Gastrocnemius medialis (tissue), 4 donors: ENCODE measurements around the gene ZFHX3. TPM values are rescaled to one million over a fixed set of nuclear protein-coding genes. Genes with fewer than 3 reads are reported as not detected.

Source experiments
- ATAC-seq, 2 donors: fragments of 150-250 bp; one replicate each; pipeline ENCODE4 v1.9.1; 2016
- DNase-seq, 2 donors: peaks; one replicate each; pipeline ENCODE4 v3.0.0-alpha.2; 2019
- H3K27ac ChIP-seq, 4 donors: fragments of 200-600 bp; sonication (generic); 1 replicate in 1 of 4; 2 replicates in 3 of 4; pipeline ENCODE4 v1.5.1; 2016 to 2018; ENCODE audit warnings: mild to moderate bottlenecking in 2 of 4, moderate library complexity in 1 of 4
- H3K27me3 ChIP-seq, 3 donors: fragments of 200-600 bp; sonication (generic) in 2 of 3; 1 replicate in 1 of 3; 2 replicates in 2 of 3; pipeline versions ENCODE4 v1.5.1 to v1.6.0; 2016 to 2019; ENCODE audit warnings: mild to moderate bottlenecking in 1 of 3, moderate library complexity in 1 of 3
- H3K36me3 ChIP-seq, 2 donors: fragments of 200-600 bp; sonication (generic) in 1 of 2; one replicate each; pipeline ENCODE4 v1.5.1; 2017 to 2018
- H3K4me1 ChIP-seq, 2 donors: fragments of 200-600 bp; sonication (generic) in 1 of 2; one replicate each; pipeline ENCODE4 v1.5.1; 2016 to 2017; ENCODE audit warnings: mild to moderate bottlenecking in 2 of 2
- H3K4me3 ChIP-seq, 4 donors: fragments of 200-600 bp; sonication (generic) in 3 of 4; 1 replicate in 1 of 4; 2 replicates in 3 of 4; pipeline ENCODE4 v1.5.1; 2016 to 2019; ENCODE audit warnings: mild to moderate bottlenecking in 2 of 4
- H3K9me3 ChIP-seq, 3 donors: fragments of 200-600 bp; sonication (generic) in 2 of 3; 1 replicate in 1 of 3; 2 replicates in 2 of 3; pipeline ENCODE4 v1.5.1; 2016 to 2019
- CTCF ChIP-seq, 5 experiments: fragments of 450-650 bp in 3 of 5; fragments of 200-600 bp in 2 of 5; sonication (generic) in 2 of 5; IDR thresholded peaks in 4 of 5; conservative IDR thresholded peaks in 1 of 5; 1 replicate in 4 of 5; 2 replicates in 1 of 5; pipeline ENCODE4 v1.5.1; 2016 to 2019; ENCODE audit warnings: antibody characterized with exemption in 5 of 5, mild to moderate bottlenecking in 3 of 5, moderate library complexity in 3 of 5
- POLR2A ChIP-seq, 2 donors: fragments of 450-650 bp; IDR thresholded peaks; one replicate each; pipeline ENCODE4 v1.6.1; 2017; ENCODE audit warnings: antibody characterized with exemption in 2 of 2, mild to moderate bottlenecking in 2 of 2, moderate library complexity in 2 of 2
- in situ Hi-C, 4 donors: fragments of 200-750 bp; cut with MboI; loops; one replicate each; pipeline versions ENCODE4 v1.15.0 to v1.8.0; 2017; ENCODE audit warnings: low sequenced_read_pairs in 4 of 4
- intact Hi-C: fragments of 100-400 bp; cut with DNase I; formaldehyde crosslinking; loops from one replicate; pipeline ENCODE4 v1.15.1; 2023; ENCODE audit warnings: low total_unique reads
- total RNA-seq, 4 donors: library from RNA; depleted of rRNA; stranded (reverse); fragments of >200 nt; gene quantifications; one replicate each; pipeline versions ENCODE4 v1.1.0 to v1.2.3, GENCODE V29; 2016

ZFHX3 gene
- total RNA-seq, 4 donors from 2014 or later: 14.0 to 28.5 (median 27.3) TPM

- no peaks in the 10 kb centered on the region for H3K36me3 ChIP-seq
- no peaks in the 10 kb centered on the region for H3K27me3 ChIP-seq
- DNase-seq (no peak), ATAC-seq (no peak)
- peaks cover 29 to 45% of the 10 kb centered on the region in 2 donors for H3K4me1 ChIP-seq
- intact Hi-C loops (no loop called here), in situ Hi-C loops (no loop called here)
- TF ChIP-seq POLR2A (IDR thresholded peaks at IDR 0.05): no peak
- TF ChIP-seq CTCF (IDR thresholded peaks at IDR 0.05 in 4 of 5, conservative IDR thresholded peaks at IDR 0.05 in 1 of 5): no peak
- no peak overlapping the region for H3K4me3 ChIP-seq
- H3K9me3 ChIP-seq: no peaks in the 10 kb centered on the region
- H3K27ac ChIP-seq: no peak overlapping the region
Observed at GRCh38 chr16:72925631-72925979, 122.3 kb downstream of the ZFHX3 start.

- H3K27me3 ChIP-seq: no peaks in the 10 kb centered on the region
- DNase-seq (no peak), ATAC-seq (no peak)
- no peak overlapping the region for H3K27ac ChIP-seq
- no peak for TF ChIP-seq CTCF (IDR thresholded peaks at IDR 0.05 in 4 of 5, conservative IDR thresholded peaks at IDR 0.05 in 1 of 5)
- TF ChIP-seq POLR2A (IDR thresholded peaks at IDR 0.05): no peak
- peaks cover 26 to 40% of the 10 kb centered on the region in 2 donors for H3K4me1 ChIP-seq
- no peaks in the 10 kb centered on the region for H3K36me3 ChIP-seq
- intact Hi-C loops (no loop called here), in situ Hi-C loops (no loop called here)
- no peak overlapping the region for H3K4me3 ChIP-seq
- H3K9me3 ChIP-seq: no peaks in the 10 kb centered on the region
Observed at GRCh38 chr16:72924927-72925630, 122.8 kb downstream of the ZFHX3 start.

GRCh38 chr16:72924537-72924926 lies 123.4 kb downstream of the ZFHX3 start:
- in situ Hi-C loops (no loop called here), intact Hi-C loops (no loop called here)
- no peaks in the 10 kb centered on the region for H3K36me3 ChIP-seq
- TF ChIP-seq POLR2A (IDR thresholded peaks at IDR 0.05): no peak
- no peak for TF ChIP-seq CTCF (IDR thresholded peaks at IDR 0.05 in 4 of 5, conservative IDR thresholded peaks at IDR 0.05 in 1 of 5)
- H3K27ac ChIP-seq: no peak overlapping the region
- H3K9me3 ChIP-seq: no peaks in the 10 kb centered on the region
- H3K4me3 ChIP-seq: no peak overlapping the region
- H3K4me1 ChIP-seq: peaks cover 23 to 36% of the 10 kb centered on the region in 2 donors
- no peak for ATAC-seq
- H3K27me3 ChIP-seq: no peaks in the 10 kb centered on the region
- DNase-seq: no peak

GRCh38 chr16:72923757-72924156 lies 124.2 kb downstream of the ZFHX3 start:
- peaks cover 21 to 33% of the 10 kb centered on the region in 2 donors for H3K4me1 ChIP-seq
- H3K9me3 ChIP-seq: no peaks in the 10 kb centered on the region
- intact Hi-C loops (no loop called here), in situ Hi-C loops (no loop called here)
- H3K27me3 ChIP-seq: no peaks in the 10 kb centered on the region
- TF ChIP-seq CTCF (IDR thresholded peaks at IDR 0.05 in 4 of 5, conservative IDR thresholded peaks at IDR 0.05 in 1 of 5) (no peak), POLR2A (IDR thresholded peaks at IDR 0.05) (no peak)
- no peaks in the 10 kb centered on the region for H3K36me3 ChIP-seq
- H3K4me3 ChIP-seq: no peak overlapping the region
- ATAC-seq (no peak), DNase-seq (no peak)
- H3K27ac ChIP-seq: no peak overlapping the region

GRCh38 chr16:72922714-72923113 lies 125.2 kb downstream of the ZFHX3 start:
- H3K27ac ChIP-seq: no peak overlapping the region
- peaks cover 16 to 32% of the 10 kb centered on the region in 2 donors for H3K4me1 ChIP-seq
- no peak overlapping the region for H3K4me3 ChIP-seq
- ATAC-seq (no peak), DNase-seq (no peak)
- no peaks in the 10 kb centered on the region for H3K36me3 ChIP-seq
- in situ Hi-C loops (no loop called here), intact Hi-C loops (no loop called here)
- TF ChIP-seq CTCF (IDR thresholded peaks at IDR 0.05 in 4 of 5, conservative IDR thresholded peaks at IDR 0.05 in 1 of 5): no peak
- no peak for TF ChIP-seq POLR2A (IDR thresholded peaks at IDR 0.05)
- no peaks in the 10 kb centered on the region for H3K9me3 ChIP-seq
- no peaks in the 10 kb centered on the region for H3K27me3 ChIP-seq
